Gastrocnemius medialis (tissue), 4 donors: Measurements from ENCODE around the gene UBAP1L.

ENCODE experiments used
- CTCF ChIP-seq, 5 experiments: fragments of 450-650 bp in 3 of 5; fragments of 200-600 bp in 2 of 5; sonication (generic) in 2 of 5; IDR thresholded peaks in 4 of 5; conservative IDR thresholded peaks in 1 of 5; 1 replicate in 4 of 5; 2 replicates in 1 of 5; pipeline ENCODE4 v1.5.1; 2016 to 2019; ENCODE audit warnings: antibody characterized with exemption in 5 of 5, mild to moderate bottlenecking in 3 of 5, moderate library complexity in 3 of 5
- POLR2A ChIP-seq, 2 donors: fragments of 450-650 bp; IDR thresholded peaks; one replicate each; pipeline ENCODE4 v1.6.1; 2017; ENCODE audit warnings: antibody characterized with exemption in 2 of 2, mild to moderate bottlenecking in 2 of 2, moderate library complexity in 2 of 2

- TF ChIP-seq CTCF (IDR thresholded peaks at IDR 0.05 in 4 of 5, conservative IDR thresholded peaks at IDR 0.05 in 1 of 5) (no peak), POLR2A (IDR thresholded peaks at IDR 0.05) (no peak)
These were observed 70.1 kb downstream of the UBAP1L start, which contains the start of gene SLC51B for GRCh38 chr15:65044724-65045481.
